Measurements from ENCODE around the gene ANO6.

The ANO6 gene

GRCh38 chr12:45354399-45354798 is 138.5 kb downstream of the ANO6 start:
- no peak for TF ChIP-seq CTCF (IDR thresholded peaks at IDR 0.05; ENCODE audit: extremely low read depth, insufficient read depth, missing control alignments)
- DNase-seq (ENCODE audit: low spot score), result no peak
- in situ Hi-C loops (cut with MboI; ENCODE audit: low pct_unique_long_range_greater_than_20kb, low sequenced_read_pairs, unreplicated experiment), result no loop called here

- DNase-seq (ENCODE audit: low spot score), result no peak
- in situ Hi-C loops (cut with MboI; ENCODE audit: low pct_unique_long_range_greater_than_20kb, low sequenced_read_pairs, unreplicated experiment), result no loop called here
- no peak for TF ChIP-seq CTCF (IDR thresholded peaks at IDR 0.05; ENCODE audit: extremely low read depth, insufficient read depth, missing control alignments)
Observed at GRCh38 chr12:45355730-45356129, 139.8 kb downstream of the ANO6 start.

- in situ Hi-C loops (cut with MboI; ENCODE audit: low pct_unique_long_range_greater_than_20kb, low sequenced_read_pairs, unreplicated experiment), result no loop called here
- no peak for DNase-seq (ENCODE audit: low spot score)
- no peak for TF ChIP-seq CTCF (IDR thresholded peaks at IDR 0.05; ENCODE audit: extremely low read depth, insufficient read depth, missing control alignments)
Observed at GRCh38 chr12:45356822-45357538, 141.1 kb downstream of the ANO6 start.

- no peak for DNase-seq (ENCODE audit: low spot score)
- no peak for TF ChIP-seq CTCF (IDR thresholded peaks at IDR 0.05; ENCODE audit: extremely low read depth, insufficient read depth, missing control alignments)
- in situ Hi-C loops (cut with MboI; ENCODE audit: low pct_unique_long_range_greater_than_20kb, low sequenced_read_pairs, unreplicated experiment), result no loop called here
Observed at GRCh38 chr12:45357539-45358417, 141.9 kb downstream of the ANO6 start.

GRCh38 chr12:45362291-45362690 is 146.4 kb downstream of the ANO6 start:
- no peak for DNase-seq (ENCODE audit: low spot score)

GRCh38 chr12:45363903-45364302 is 148.0 kb downstream of the ANO6 start:
- no peak for TF ChIP-seq CTCF (IDR thresholded peaks at IDR 0.05; ENCODE audit: extremely low read depth, insufficient read depth, missing control alignments)
- DNase-seq (ENCODE audit: low spot score), result no peak
- in situ Hi-C loops (cut with MboI; ENCODE audit: low pct_unique_long_range_greater_than_20kb, low sequenced_read_pairs, unreplicated experiment), result no loop called here

More at GRCh38 chr12:45362291-45362690, 146.4 kb downstream of the ANO6 start:
- in situ Hi-C loops (cut with MboI; ENCODE audit: low pct_unique_long_range_greater_than_20kb, low sequenced_read_pairs, unreplicated experiment), result no loop called here
- no peak for TF ChIP-seq CTCF (IDR thresholded peaks at IDR 0.05; ENCODE audit: extremely low read depth, insufficient read depth, missing control alignments)

All from GM13977 (cell line).